GM12892 (cell line): ENCODE data around the gene SLC45A3.

ENCODE experiments used
- DNase-seq: peaks from one replicate; pipeline ENCODE4 v3.0.0; 2011; ENCODE audit not compliant: insufficient read length
- FAIRE-seq: peaks from 2 replicates; lab custom pipeline; 2011; peaks lifted over from hg19 to GRCh38; lab: Jason Lieb, UNC
- POLR2A ChIP-seq: IDR thresholded peaks from 2 replicates; pipeline ENCODE4 v1.6.1; 2011; ENCODE audit warnings: low read depth, low read length, control low read depth
- POLR2AphosphoS5 ChIP-seq: IDR thresholded peaks from 2 replicates; pipeline ENCODE4 v1.6.1; 2011; ENCODE audit warnings: low read depth, low read length, control low read depth
- TAF1 ChIP-seq: IDR thresholded peaks from 2 replicates; pipeline ENCODE4 v1.6.1; 2011; ENCODE audit warnings: low read depth, mild to moderate bottlenecking, control low read depth, low read length, borderline replicate concordance

SLC45A3 gene

GRCh38 chr1:205619376-205619775 lies 60.9 kb downstream of the SLC45A3 start:
- TF ChIP-seq POLR2AphosphoS5 (no peak), TAF1 (no peak), POLR2A (no peak)
- FAIRE-seq (no peak), DNase-seq (no peak)

DNA sequence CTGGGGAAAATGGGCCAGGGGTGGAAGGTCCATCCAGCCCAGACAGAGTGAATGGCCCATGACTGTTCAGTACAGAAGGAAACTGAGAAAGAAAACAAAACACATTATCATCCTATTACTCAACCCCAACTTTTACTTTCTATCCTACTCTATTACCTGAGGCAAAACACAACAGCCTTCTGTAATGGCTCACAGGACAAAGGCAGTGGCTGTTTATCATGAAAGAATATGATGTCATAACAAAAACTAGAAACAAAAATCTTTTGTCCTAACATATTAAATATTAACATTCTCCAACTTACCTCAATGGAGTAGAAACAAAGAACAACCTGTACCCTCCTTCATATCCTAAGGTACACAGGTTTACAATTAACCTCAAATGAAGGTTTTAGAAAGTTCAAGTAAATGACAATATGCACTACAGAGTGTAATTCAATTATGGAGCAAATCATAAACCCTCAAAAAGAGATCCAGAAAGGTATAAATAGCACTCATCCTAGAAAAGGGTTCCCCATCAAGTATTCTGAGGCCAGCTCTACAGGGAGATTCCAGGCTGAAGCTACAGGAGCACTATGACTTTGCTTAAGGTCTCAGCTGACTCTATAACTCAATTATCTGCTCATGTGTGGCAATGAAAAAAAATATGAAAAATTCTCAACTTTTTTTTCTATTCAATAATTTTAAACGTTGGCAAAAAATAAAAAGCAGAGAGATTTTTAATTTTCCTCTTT lies 63.6 kb downstream of the SLC45A3 start:
- FAIRE-seq (peak; percentile 82), DNase-seq (no peak)

GRCh38 chr1:205615789-205616188 lies 64.5 kb downstream of the SLC45A3 start:
- DNase-seq (no peak), FAIRE-seq (no peak)
- TF ChIP-seq TAF1 (no peak), POLR2A (no peak), POLR2AphosphoS5 (no peak)

More for the DNA sequence above, 63.6 kb downstream of the SLC45A3 start:
- no peak for TF ChIP-seq POLR2A
- no peak for TF ChIP-seq TAF1
- TF ChIP-seq POLR2AphosphoS5: no peak

DNA sequence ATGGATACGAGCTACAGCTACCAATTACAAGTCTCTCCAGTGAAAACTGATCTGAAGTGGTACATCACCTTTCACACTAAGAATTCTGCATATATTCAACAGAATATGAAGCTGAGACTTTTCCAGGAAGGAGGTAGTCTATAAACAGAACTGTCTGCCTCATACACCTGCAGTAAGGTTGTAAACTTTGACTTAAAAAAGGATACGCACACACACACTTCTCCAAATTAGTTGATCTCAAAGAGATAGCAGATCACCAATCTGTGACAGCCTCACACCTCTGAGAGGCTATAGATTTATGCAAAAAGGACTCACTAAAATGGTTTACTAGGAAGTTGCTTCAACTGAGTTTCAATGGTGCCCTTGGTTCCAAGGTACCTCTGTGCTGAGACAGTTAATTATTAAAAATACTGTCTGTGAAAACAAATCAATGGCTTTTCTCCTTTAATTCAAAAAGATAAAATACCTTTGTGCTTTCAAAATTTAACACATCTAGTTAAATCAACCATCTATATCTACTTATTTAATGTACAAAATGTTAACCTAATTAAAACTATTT lies 66.4 kb downstream of the SLC45A3 start:
- DNase-seq (no peak), FAIRE-seq (no peak)
- TF ChIP-seq POLR2AphosphoS5 (no peak), TAF1 (no peak), POLR2A (no peak)

- no peak for FAIRE-seq
- no peak for DNase-seq
- TF ChIP-seq POLR2A (no peak), POLR2AphosphoS5 (no peak), TAF1 (no peak)
Measured at GRCh38 chr1:205612556-205612955, 67.8 kb downstream of the SLC45A3 start.

GRCh38 chr1:205612104-205612503 lies 68.2 kb downstream of the SLC45A3 start:
- DNase-seq (no peak), FAIRE-seq (no peak)
- TF ChIP-seq POLR2A: no peak
- TF ChIP-seq POLR2AphosphoS5: no peak
- TF ChIP-seq TAF1: no peak

- no peak for DNase-seq
- no peak for TF ChIP-seq POLR2AphosphoS5
- no peak for TF ChIP-seq TAF1
- no peak for TF ChIP-seq POLR2A
- no peak for FAIRE-seq
Measured at GRCh38 chr1:205610901-205611466, 69.3 kb downstream of the SLC45A3 start.

GRCh38 chr1:205610036-205610435 lies 70.3 kb downstream of the SLC45A3 start:
- no peak for DNase-seq
- no peak for TF ChIP-seq POLR2AphosphoS5
- TF ChIP-seq POLR2A: no peak
- no peak for TF ChIP-seq TAF1
- no peak for FAIRE-seq
